ENCODE results near the gene MOB1A.

DNA sequence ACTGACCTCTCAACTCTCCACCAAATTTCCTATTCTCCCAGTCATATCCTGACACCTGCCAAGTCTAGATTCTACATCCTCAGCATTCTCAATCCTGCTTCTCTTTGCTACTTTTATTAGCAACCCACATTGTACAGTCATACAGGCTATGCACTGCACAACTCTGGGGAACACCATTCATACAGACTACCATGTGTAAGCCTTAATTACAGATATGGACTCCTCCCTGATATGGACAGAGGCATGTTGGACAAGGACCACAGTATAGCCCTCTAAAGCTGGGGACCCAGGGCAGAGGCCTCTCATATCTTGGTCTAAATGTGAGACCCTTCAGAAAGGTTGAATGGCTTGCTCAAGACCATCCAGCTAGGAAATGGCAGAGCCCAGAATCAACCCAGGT, 67.3 kb downstream of the MOB1A start:
- TF ChIP-seq, protein P1, sequence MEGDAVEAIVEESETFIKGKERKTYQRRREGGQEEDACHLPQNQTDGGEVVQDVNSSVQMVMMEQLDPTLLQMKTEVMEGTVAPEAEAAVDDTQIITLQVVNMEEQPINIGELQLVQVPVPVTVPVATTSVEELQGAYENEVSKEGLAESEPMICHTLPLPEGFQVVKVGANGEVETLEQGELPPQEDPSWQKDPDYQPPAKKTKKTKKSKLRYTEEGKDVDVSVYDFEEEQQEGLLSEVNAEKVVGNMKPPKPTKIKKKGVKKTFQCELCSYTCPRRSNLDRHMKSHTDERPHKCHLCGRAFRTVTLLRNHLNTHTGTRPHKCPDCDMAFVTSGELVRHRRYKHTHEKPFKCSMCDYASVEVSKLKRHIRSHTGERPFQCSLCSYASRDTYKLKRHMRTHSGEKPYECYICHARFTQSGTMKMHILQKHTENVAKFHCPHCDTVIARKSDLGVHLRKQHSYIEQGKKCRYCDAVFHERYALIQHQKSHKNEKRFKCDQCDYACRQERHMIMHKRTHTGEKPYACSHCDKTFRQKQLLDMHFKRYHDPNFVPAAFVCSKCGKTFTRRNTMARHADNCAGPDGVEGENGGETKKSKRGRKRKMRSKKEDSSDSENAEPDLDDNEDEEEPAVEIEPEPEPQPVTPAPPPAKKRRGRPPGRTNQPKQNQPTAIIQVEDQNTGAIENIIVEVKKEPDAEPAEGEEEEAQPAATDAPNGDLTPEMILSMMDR (IDR thresholded peaks at IDR 0.05) = no peak
- no peak for TF ChIP-seq POLR2A (IDR thresholded peaks at IDR 0.05)

All from body of pancreas (tissue), 4 donors.